Uterus (tissue), 2 donors: ENCODE results near the gene TUBGCP5.
"Not testable (repeated sequence)": the region's sequence is repeated elsewhere in the genome, so short reads cannot be mapped to it uniquely, and the experiment has no call there.

Experiments
- CTCF ChIP-seq, 4 experiments: fragments of 200-600 bp in 2 of 4; fragments of 450-650 bp in 2 of 4; sonication (generic) in 2 of 4; IDR thresholded peaks; one replicate each; pipeline ENCODE4 v1.5.1; 2016 to 2019; ENCODE audit warnings: antibody characterized with exemption in 4 of 4, mild to moderate bottlenecking in 2 of 4, moderate library complexity in 1 of 4
- POLR2A ChIP-seq, 2 donors: fragments of 450-650 bp; IDR thresholded peaks; one replicate each; pipeline ENCODE4 v1.6.1; 2016; ENCODE audit warnings: antibody characterized with exemption in 2 of 2, mild to moderate bottlenecking in 1 of 2, moderate library complexity in 1 of 2

- not testable (repeated sequence) for TF ChIP-seq POLR2A, CTCF (IDR thresholded peaks at IDR 0.05)
These were observed 9.4 kb upstream of the TUBGCP5 start for GRCh38 chr15:23048572-23049282.
